GM12891 (cell line): ENCODE measurements around the gene TRPM1.

Experiments
- PAX5 ChIP-seq: IDR thresholded peaks from 2 replicates; pipeline ENCODE4 v1.6.1; 2011; ENCODE audit warnings: low read length, moderate library complexity, mild to moderate bottlenecking; ENCODE audit not compliant: insufficient read depth, severe bottlenecking
- POLR2A ChIP-seq: IDR thresholded peaks from 2 replicates; pipeline ENCODE4 v1.6.1; 2011; ENCODE audit warnings: low read depth, low read length, control low read depth
- POLR2AphosphoS5 ChIP-seq: IDR thresholded peaks from 2 replicates; pipeline ENCODE4 v1.6.1; 2011; ENCODE audit warnings: low read depth, low read length, control low read depth
- POU2F2 ChIP-seq: IDR thresholded peaks from 2 replicates; pipeline ENCODE4 v1.6.1; 2011; ENCODE audit warnings: low read depth, mild to moderate bottlenecking, control low read depth, low read length, moderate library complexity
- SPI1 ChIP-seq: IDR thresholded peaks from 2 replicates; pipeline ENCODE4 v1.6.1; 2011; ENCODE audit warnings: low read depth, low read length, control low read depth
- TAF1 ChIP-seq: IDR thresholded peaks from 2 replicates; pipeline ENCODE4 v1.6.1; 2011; ENCODE audit warnings: low read depth, low read length, control low read depth

- TF ChIP-seq POLR2A (no peak), TAF1 (no peak), POLR2AphosphoS5 (no peak), PAX5 (no peak), SPI1 (no peak), POU2F2 (no peak)
Observed at GRCh38 chr15:31150732-31151231, 49.3 kb upstream of the TRPM1 start.
